ENCODE measurements around the gene RBM15.

The RBM15 gene

DNA sequence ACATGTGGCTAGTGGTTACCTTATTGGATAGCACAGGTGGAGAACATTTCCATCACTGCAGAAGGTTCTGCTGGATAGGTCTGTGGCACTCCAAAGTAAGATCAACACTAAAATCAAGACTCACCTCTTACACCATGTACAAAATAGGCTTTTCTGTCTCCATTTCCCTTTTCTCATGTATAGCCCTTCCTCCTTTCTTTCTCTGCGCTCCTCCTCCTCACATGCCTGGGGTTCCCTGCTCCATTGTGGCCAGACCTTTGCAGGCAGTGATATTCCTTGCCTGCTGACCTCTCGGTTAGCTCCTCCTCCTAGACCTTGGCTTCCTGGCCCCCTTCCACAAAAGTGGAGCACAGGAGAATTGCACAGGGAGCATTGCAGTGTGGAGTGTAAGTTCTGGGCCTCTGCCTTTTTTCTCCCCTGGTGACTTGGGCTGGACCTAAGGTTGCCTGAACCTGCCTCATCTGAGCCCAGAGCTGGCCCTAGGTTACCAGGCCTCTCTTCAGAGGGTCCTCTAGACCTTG, 33.2 kb upstream of the RBM15 start:
- no peak for FAIRE-seq
- TF ChIP-seq SPI1 (IDR thresholded peaks at IDR 0.05; ENCODE audit: low read depth, low read length) (no peak), TAF1 (IDR thresholded peaks at IDR 0.05; ENCODE audit: low read depth, low read length) (no peak), POU2F2 (IDR thresholded peaks at IDR 0.05; ENCODE audit: low read depth, low read length) (no peak), PAX5 (IDR thresholded peaks at IDR 0.05; ENCODE audit: insufficient read depth, low read length, severe bottlenecking) (no peak), POLR2A (IDR thresholded peaks at IDR 0.05; ENCODE audit: low read depth, low read length) (no peak), POLR2AphosphoS5 (IDR thresholded peaks at IDR 0.05; ENCODE audit: low read depth, low read length) (no peak)

DNA sequence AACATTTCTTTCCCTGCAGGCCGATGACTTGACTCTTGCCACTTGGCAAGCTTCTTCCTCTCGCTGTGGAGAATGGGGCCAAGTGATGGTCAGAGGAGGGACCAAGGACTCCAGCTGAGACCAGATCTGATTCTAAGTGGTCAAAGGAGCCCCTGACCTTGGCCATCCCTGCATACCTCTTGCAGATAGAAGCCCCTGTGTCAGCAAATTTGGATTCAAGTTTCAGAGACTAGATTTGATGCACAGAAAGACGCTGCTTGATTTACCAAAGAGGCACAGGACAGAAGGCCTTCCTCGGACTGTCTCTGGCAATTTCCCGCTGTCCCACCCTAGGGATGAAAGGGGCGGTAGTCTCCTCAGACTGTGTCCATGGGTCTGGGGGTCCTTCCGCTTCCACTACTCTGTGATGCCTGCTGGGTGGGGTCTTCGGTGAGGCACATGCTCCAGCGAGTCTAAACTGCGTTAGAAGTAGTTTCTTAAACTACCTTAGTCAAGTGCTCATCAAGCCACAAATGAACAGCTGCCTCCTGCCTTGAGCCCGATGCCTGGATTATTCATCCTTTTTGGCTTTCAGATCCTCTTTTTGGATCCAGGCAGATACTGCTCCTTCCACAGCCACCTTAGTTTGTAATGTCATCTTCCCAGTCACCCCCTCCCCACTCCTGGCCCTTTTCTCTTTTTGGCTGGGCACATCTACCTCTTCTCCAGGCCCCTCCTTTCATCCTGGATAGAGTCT, 31.8 kb upstream of the RBM15 start:
- TF ChIP-seq POLR2AphosphoS5 (IDR thresholded peaks at IDR 0.05; ENCODE audit: low read depth, low read length) (no peak), SPI1 (IDR thresholded peaks at IDR 0.05; ENCODE audit: low read depth, low read length) (peak; percentile 53; the same call in 1 of the 2 replicates)
- DNase-seq (ENCODE audit: insufficient read length, low spot score) (no peak), FAIRE-seq (no peak)

More for the DNA sequence above, 33.2 kb upstream of the RBM15 start:
- DNase-seq (ENCODE audit: insufficient read length, low spot score): no peak

DNA sequence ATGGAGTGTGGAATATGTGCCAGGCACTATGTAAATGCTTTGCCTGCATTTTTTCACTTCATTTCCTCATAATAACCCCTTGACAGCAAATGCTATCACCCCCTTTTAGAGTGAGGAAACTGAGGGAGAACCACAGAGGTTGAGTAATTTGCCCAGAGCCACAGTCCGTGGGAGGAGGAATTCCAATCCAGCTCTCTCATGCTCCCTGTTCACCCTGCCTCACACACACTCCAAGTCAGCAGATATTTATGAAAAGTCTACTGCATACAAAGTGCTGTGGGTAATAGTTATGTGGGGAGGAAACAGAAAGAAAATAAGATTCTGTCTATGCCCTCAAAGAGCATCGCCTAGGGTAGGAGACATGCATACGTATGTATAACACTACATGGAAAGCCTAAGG, 30.9 kb upstream of the RBM15 start:
- TF ChIP-seq POLR2A (IDR thresholded peaks at IDR 0.05; ENCODE audit: low read depth, low read length) (no peak), TAF1 (IDR thresholded peaks at IDR 0.05; ENCODE audit: low read depth, low read length) (no peak), SPI1 (IDR thresholded peaks at IDR 0.05; ENCODE audit: low read depth, low read length) (no peak), POLR2AphosphoS5 (IDR thresholded peaks at IDR 0.05; ENCODE audit: low read depth, low read length) (no peak), PAX5 (IDR thresholded peaks at IDR 0.05; ENCODE audit: insufficient read depth, low read length, severe bottlenecking) (no peak), POU2F2 (IDR thresholded peaks at IDR 0.05; ENCODE audit: low read depth, low read length) (no peak)
- no peak for FAIRE-seq
- no peak for DNase-seq (ENCODE audit: insufficient read length, low spot score)

DNA sequence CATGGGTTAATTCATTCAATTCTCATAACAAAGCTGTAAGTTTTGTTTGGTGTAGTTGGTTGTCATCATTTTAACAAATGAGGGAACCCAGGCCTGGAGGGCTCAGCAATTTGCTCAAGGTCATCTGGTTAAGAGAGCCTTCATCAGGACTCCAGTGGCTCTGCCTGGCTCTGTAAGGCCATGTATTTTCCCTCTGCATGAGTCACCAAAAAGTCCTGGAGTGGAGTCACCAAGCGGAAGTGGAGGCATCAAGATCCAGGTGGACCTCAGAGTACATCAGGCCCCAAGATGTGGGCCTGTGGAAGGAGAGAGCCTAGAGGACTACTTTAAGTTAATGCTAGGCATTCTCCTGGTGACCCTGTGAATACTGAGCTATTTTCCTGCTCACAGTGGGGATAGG, 30.0 kb upstream of the RBM15 start:
- TF ChIP-seq PAX5 (IDR thresholded peaks at IDR 0.05; ENCODE audit: insufficient read depth, low read length, severe bottlenecking) (no peak), POU2F2 (IDR thresholded peaks at IDR 0.05; ENCODE audit: low read depth, low read length) (no peak), TAF1 (IDR thresholded peaks at IDR 0.05; ENCODE audit: low read depth, low read length) (no peak)
- FAIRE-seq (no peak), DNase-seq (ENCODE audit: insufficient read length, low spot score) (no peak)

DNA sequence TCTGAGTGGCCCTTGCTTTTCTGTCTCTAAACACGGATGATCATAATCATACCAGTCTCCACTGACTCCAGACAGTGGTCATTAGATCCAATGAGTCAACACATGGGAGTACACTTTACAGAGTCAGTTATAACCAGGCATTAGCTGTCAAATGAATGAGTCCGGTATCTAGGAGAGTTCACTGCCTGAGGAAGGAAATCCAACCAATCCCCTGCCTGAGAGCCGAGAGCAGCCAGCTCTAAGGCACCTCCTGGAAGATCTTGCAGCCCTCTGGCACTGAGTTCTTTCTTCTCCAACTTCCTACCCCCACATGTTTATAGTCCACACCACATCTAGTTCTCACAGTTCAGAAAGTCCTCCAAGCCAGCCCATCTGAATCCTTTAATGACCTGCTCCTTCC, 29.4 kb upstream of the RBM15 start:
- FAIRE-seq (no peak), DNase-seq (ENCODE audit: insufficient read length, low spot score) (no peak)
- TF ChIP-seq TAF1 (IDR thresholded peaks at IDR 0.05; ENCODE audit: low read depth, low read length): no peak
- no peak for TF ChIP-seq POU2F2 (IDR thresholded peaks at IDR 0.05; ENCODE audit: low read depth, low read length)
- no peak for TF ChIP-seq PAX5 (IDR thresholded peaks at IDR 0.05; ENCODE audit: insufficient read depth, low read length, severe bottlenecking)
- no peak for TF ChIP-seq SPI1 (IDR thresholded peaks at IDR 0.05; ENCODE audit: low read depth, low read length)
- no peak for TF ChIP-seq POLR2AphosphoS5 (IDR thresholded peaks at IDR 0.05; ENCODE audit: low read depth, low read length)
- no peak for TF ChIP-seq POLR2A (IDR thresholded peaks at IDR 0.05; ENCODE audit: low read depth, low read length)

DNA sequence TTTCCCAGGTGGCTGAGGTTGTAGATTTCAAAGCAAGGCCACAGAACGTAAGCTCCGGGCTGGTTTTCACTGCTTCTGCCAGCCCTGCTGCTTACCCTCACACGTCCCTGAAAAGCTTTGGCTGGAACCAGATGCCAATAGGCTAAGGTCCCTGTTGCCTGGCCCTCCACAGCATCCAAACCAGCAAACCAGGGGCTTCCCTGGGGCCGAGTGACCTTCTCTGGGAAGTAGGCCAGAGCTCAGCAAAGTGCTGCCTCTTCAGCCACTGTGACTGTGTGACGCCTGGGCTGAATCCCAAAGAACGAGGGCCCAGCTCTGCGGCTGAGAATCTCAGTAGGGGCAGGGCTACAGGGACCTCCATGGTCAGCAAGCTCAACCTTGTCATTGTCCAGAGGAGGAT, 28.9 kb upstream of the RBM15 start:
- no peak for DNase-seq (ENCODE audit: insufficient read length, low spot score)
- TF ChIP-seq TAF1 (IDR thresholded peaks at IDR 0.05; ENCODE audit: low read depth, low read length) (no peak), SPI1 (IDR thresholded peaks at IDR 0.05; ENCODE audit: low read depth, low read length) (no peak), POU2F2 (IDR thresholded peaks at IDR 0.05; ENCODE audit: low read depth, low read length) (no peak), POLR2AphosphoS5 (IDR thresholded peaks at IDR 0.05; ENCODE audit: low read depth, low read length) (no peak), PAX5 (IDR thresholded peaks at IDR 0.05; ENCODE audit: insufficient read depth, low read length, severe bottlenecking) (no peak), POLR2A (IDR thresholded peaks at IDR 0.05; ENCODE audit: low read depth, low read length) (no peak)
- FAIRE-seq: no peak

DNA sequence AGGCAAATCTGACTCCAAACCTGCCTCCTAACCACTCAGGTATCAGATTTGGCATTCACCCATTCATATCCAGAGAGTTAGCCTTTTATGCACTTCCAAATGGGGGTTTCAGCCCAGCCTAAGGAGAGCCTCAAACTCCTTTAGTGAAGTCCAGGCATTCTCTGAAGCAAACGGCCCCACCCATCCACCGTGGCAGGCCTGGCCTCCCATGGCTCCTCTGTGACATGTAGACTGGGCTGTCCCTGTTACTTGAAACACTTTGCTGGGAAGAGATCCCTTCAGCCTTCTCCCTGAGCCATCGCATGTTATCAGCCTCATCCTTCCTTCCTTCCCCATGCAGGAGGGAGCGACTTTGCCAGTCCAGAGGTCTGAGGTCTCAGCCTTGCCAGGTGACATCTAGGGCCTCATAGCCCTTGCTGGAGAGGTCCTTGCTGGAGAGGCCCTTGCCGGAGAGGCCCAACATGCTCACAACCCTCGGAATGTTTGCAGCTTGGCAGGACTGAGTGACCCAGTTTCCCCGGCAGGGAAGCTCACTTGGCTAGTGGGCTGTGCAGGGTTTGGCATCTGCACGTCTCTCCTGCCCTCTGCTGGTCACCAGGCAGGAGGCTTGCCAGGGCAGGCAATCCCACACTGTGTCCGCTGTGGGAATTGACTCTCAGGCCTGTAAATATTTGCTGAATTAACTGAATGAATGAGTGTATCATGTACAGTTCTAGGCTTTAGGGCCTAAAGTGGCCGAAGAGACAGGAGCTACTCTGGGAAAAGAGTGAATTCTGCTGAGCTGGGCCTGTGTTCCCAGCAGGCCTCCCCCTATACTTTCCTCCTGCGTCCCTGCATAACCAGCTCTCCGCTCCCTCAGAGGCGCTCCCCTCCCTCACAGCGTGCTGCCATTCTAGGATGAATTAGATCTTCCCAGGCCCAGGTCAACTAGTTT, 26.7 kb upstream of the RBM15 start:
- FAIRE-seq (peak; percentile 93), DNase-seq (ENCODE audit: insufficient read length, low spot score) (peak; percentile 47)
- TF ChIP-seq POLR2A (IDR thresholded peaks at IDR 0.05; ENCODE audit: low read depth, low read length) (no peak), PAX5 (IDR thresholded peaks at IDR 0.05; ENCODE audit: insufficient read depth, low read length, severe bottlenecking) (no peak), POU2F2 (IDR thresholded peaks at IDR 0.05; ENCODE audit: low read depth, low read length) (0 out of 2 replicates have a peak, but pooled peaks have one; percentile 3), SPI1 (IDR thresholded peaks at IDR 0.05; ENCODE audit: low read depth, low read length) (no peak), POLR2AphosphoS5 (IDR thresholded peaks at IDR 0.05; ENCODE audit: low read depth, low read length) (no peak), TAF1 (IDR thresholded peaks at IDR 0.05; ENCODE audit: low read depth, low read length) (no peak)

DNA sequence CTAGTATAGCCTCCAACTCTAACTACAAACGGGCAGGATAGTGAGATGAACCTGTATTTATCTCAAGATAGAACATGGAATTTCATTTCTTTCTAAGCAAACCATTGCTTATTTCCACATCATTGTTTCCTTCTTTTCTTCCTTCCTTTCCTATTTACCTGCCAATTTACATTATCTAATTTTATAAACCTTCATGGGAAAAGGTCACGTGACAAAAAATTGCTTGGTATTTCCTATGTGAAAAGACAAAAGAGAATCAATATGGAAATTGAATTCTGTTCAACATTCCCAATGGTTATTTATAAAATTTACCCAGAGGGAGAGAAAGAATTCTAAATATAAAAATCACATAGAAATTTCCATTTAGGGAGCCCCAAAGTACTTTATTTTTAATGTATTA, 22.4 kb upstream of the RBM15 start:
- DNase-seq (ENCODE audit: insufficient read length, low spot score) (no peak), FAIRE-seq (no peak)
- TF ChIP-seq PAX5 (IDR thresholded peaks at IDR 0.05; ENCODE audit: insufficient read depth, low read length, severe bottlenecking) (no peak), TAF1 (IDR thresholded peaks at IDR 0.05; ENCODE audit: low read depth, low read length) (no peak), POLR2A (IDR thresholded peaks at IDR 0.05; ENCODE audit: low read depth, low read length) (no peak), POLR2AphosphoS5 (IDR thresholded peaks at IDR 0.05; ENCODE audit: low read depth, low read length) (no peak), SPI1 (IDR thresholded peaks at IDR 0.05; ENCODE audit: low read depth, low read length) (no peak), POU2F2 (IDR thresholded peaks at IDR 0.05; ENCODE audit: low read depth, low read length) (no peak)

DNA sequence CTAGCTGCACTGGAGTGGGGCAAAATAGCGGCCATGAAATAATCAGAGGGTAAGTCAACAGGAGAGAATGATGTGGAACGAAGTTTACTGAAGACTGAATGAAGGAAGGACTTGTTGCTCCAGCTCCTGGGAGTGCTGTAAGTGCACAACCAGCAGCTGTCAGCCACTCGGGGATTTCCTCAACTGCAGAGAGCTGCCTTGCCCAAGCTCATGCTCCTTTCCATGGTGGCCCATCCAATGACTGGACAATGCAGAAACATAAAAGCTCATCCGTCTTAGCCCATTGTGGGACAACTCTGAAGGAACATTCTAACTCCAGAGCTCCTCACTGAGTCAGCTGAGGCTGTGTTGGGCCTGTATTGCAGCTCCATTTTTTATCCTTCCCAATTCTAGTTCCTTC, 21.1 kb upstream of the RBM15 start:
- DNase-seq (ENCODE audit: insufficient read length, low spot score): no peak
- no peak for FAIRE-seq
- no peak for TF ChIP-seq POLR2A (IDR thresholded peaks at IDR 0.05; ENCODE audit: low read depth, low read length)
- no peak for TF ChIP-seq TAF1 (IDR thresholded peaks at IDR 0.05; ENCODE audit: low read depth, low read length)
